Spleen (tissue), 11 donors: ENCODE results near the gene ERC2. TPM values are rescaled to one million over a fixed set of nuclear protein-coding genes. Genes with fewer than 3 reads are reported as not detected.

Source experiments
- DNase-seq: peaks from one replicate; pipeline ENCODE4 v3.0.0-alpha.2; 2020
- H3K27ac ChIP-seq, 8 donors: fragments of 200-600 bp; sonication (generic) in 7 of 8; 1 replicate in 4 of 8; 2 replicates in 4 of 8; pipeline versions ENCODE4 v1.5.0 to v1.8.0; 2016 to 2021; ENCODE audit warnings: inconsistent platforms in 4 of 8, mild to moderate bottlenecking in 4 of 8, moderate library complexity in 1 of 8
- H3K27me3 ChIP-seq, 7 donors: fragments of 200-600 bp; sonication (generic) in 6 of 7; replicated peaks in 1 of 7; 1 replicate in 4 of 7; 2 replicates in 3 of 7; pipeline versions ENCODE4 v1.5.0 to v1.8.0; 2016 to 2021; ENCODE audit warnings: inconsistent platforms in 3 of 7, mild to moderate bottlenecking in 1 of 7
- H3K36me3 ChIP-seq, 6 donors: fragments of 200-600 bp; sonication (generic) in 5 of 6; 1 replicate in 4 of 6; 2 replicates in 2 of 6; pipeline versions ENCODE4 v1.5.0 to v1.8.0; 2016 to 2021; ENCODE audit warnings: inconsistent platforms in 2 of 6
- H3K4me1 ChIP-seq, 6 donors: fragments of 200-600 bp; sonication (generic) in 5 of 6; 1 replicate in 3 of 6; 2 replicates in 3 of 6; pipeline versions ENCODE4 v1.5.0 to v1.8.0; 2016 to 2021; ENCODE audit warnings: inconsistent platforms in 3 of 6
- H3K4me3 ChIP-seq, 8 donors: fragments of 200-600 bp; sonication (generic) in 7 of 8; 1 replicate in 4 of 8; 2 replicates in 4 of 8; pipeline versions ENCODE4 v1.5.0 to v1.8.0; 2016 to 2021; ENCODE audit warnings: inconsistent platforms in 4 of 8, mild to moderate bottlenecking in 4 of 8, moderate library complexity in 2 of 8
- H3K9me3 ChIP-seq, 8 donors: fragments of 200-600 bp; sonication (generic) in 7 of 8; 1 replicate in 4 of 8; 2 replicates in 4 of 8; pipeline versions ENCODE4 v1.5.0 to v1.8.0; 2016 to 2021; ENCODE audit warnings: inconsistent platforms in 4 of 8
- CTCF ChIP-seq, 11 experiments: fragments of 200-600 bp in 7 of 11; fragments of 450-650 bp in 4 of 11; sonication (generic) in 4 of 11; IDR thresholded peaks in 8 of 11; conservative IDR thresholded peaks in 3 of 11; 1 replicate in 7 of 11; 2 replicates in 4 of 11; pipeline versions ENCODE4 v1.4.0 to v1.8.0; 2016 to 2021; ENCODE audit warnings: antibody characterized with exemption in 11 of 11, inconsistent platforms in 4 of 11, mild to moderate bottlenecking in 1 of 11
- POLR2A ChIP-seq, 3 donors: fragments of 450-650 bp; IDR thresholded peaks; one replicate each; pipeline ENCODE4 v1.5.1; 2017; ENCODE audit warnings: antibody characterized with exemption in 3 of 3, mild to moderate bottlenecking in 1 of 3
- POLR2AphosphoS5 ChIP-seq, 3 donors: sonication (generic); formaldehyde crosslinking; IDR thresholded peaks; one replicate each; pipeline ENCODE4 v1.5.1; 2017; ENCODE audit warnings: antibody characterized with exemption in 3 of 3
- WGBS, 5 donors: extraction: QIAGEN DNeasy Blood & Tissue Kit in 3 of 5; methylation state at CpG; one replicate each; pipeline versions ENCODE4 v1.1.5 to v1.1.7; 2013 to 2018; 5-methylcytosine and 5-hydroxymethylcytosine counted together
- intact Hi-C: fragments of 100-400 bp; cut with DNase I; formaldehyde crosslinking; loops from one replicate; pipeline ENCODE4 v1.15.0; 2023; ENCODE audit warnings: low total_unique reads
- polyA plus RNA-seq, 3 donors: library from polyadenylated mRNA; stranded (reverse); fragments of 200-250 nt; gene quantifications; one replicate each; pipeline ENCODE4 v1.2.1, GENCODE V29; 2013
- total RNA-seq, 7 donors: library from RNA; depleted of rRNA in 3 of 7; stranded (reverse); fragments of >200 nt in 3 of 7; fragmentation: NEBNext Ultra II Directional in 4 of 7; extraction: Animal tissue kit (Norgen Biotek cat#: 25700) in 4 of 7; gene quantifications; one replicate each; pipeline versions ENCODE4 v1.1.0 to v1.2.1, GENCODE V29; 2016 to 2021
- donor health status: healthy with polysubstance abuse.
- donor health status: DM: no; HTN: no; CAD: no; lungs with moderate emphysema.
- donor health status: DM: no; HTN: no; CAD: no.
- donor health status: Bipolar disorder and iron deficiency.
- donor health status: healthy.
- donor health status: DM: no; HTN: no; CAD: no.
- donor health status: DM: yes; HTN: yes; CAD: no.

ERC2 gene
- total and polyA plus RNA-seq, 10 donors = 0.04 to 4.9 (median 0.39) TPM

- no peak for TF ChIP-seq POLR2A (IDR thresholded peaks at IDR 0.05)
- H3K27me3 ChIP-seq = no peaks in the 10 kb centered on the region
- no peaks in the 10 kb centered on the region for H3K4me1 ChIP-seq
- H3K27ac ChIP-seq = no peak overlapping the region
- WGBS, 5 donors = 78 to 91% (median 82%) methylated on average over 6 of the region's 6 CpGs
- no peaks in the 10 kb centered on the region for H3K36me3 ChIP-seq
- no peaks in the 10 kb centered on the region for H3K9me3 ChIP-seq
- intact Hi-C loops = no loop called here
- no peak for DNase-seq
- H3K4me3 ChIP-seq = no peak overlapping the region
These were observed 765.4 kb downstream of the ERC2 start for GRCh38 chr3:55702822-55703221.

GRCh38 chr3:55701997-55702396, 766.3 kb downstream of the ERC2 start:
- DNase-seq = no peak
- Histone ChIP-seq H3K9me3 (no peaks in the 10 kb centered on the region), H3K4me3 (no peak overlapping the region), H3K27ac (no peak overlapping the region), H3K27me3 (no peaks in the 10 kb centered on the region), H3K36me3 (no peaks in the 10 kb centered on the region), H3K4me1 (no peaks in the 10 kb centered on the region)
- WGBS, 5 donors = 75 to 88% (median 82%) methylated on average over 3 of the region's 3 CpGs
- intact Hi-C loops = no loop called here
- no peak for TF ChIP-seq POLR2A (IDR thresholded peaks at IDR 0.05)
- no peak for TF ChIP-seq POLR2AphosphoS5 (IDR thresholded peaks at IDR 0.05)
- TF ChIP-seq CTCF (IDR thresholded peaks at IDR 0.05 in 8 of 11, conservative IDR thresholded peaks at IDR 0.05 in 3 of 11) = no peak

GRCh38 chr3:55698831-55699230, 769.4 kb downstream of the ERC2 start:
- no peak for DNase-seq
- TF ChIP-seq POLR2A (IDR thresholded peaks at IDR 0.05) = no peak
- TF ChIP-seq CTCF (IDR thresholded peaks at IDR 0.05 in 8 of 11, conservative IDR thresholded peaks at IDR 0.05 in 3 of 11) = no peak
- TF ChIP-seq POLR2AphosphoS5 (IDR thresholded peaks at IDR 0.05) = no peak
- no peaks in the 10 kb centered on the region for H3K4me1 ChIP-seq
- 70 to 82% (median 78%) methylated on average over 6 of the region's 6 CpGs for WGBS, 5 donors
- no peaks in the 10 kb centered on the region for H3K27me3 ChIP-seq
- H3K27ac ChIP-seq = no peak overlapping the region
- intact Hi-C loops = no loop called here
- no peak overlapping the region for H3K4me3 ChIP-seq
- H3K36me3 ChIP-seq = no peaks in the 10 kb centered on the region
- H3K9me3 ChIP-seq = no peaks in the 10 kb centered on the region

GRCh38 chr3:55697177-55697865, 770.9 kb downstream of the ERC2 start:
- no peaks in the 10 kb centered on the region for H3K36me3 ChIP-seq
- intact Hi-C loops = no loop called here
- no peak overlapping the region for H3K4me3 ChIP-seq
- H3K9me3 ChIP-seq = no peaks in the 10 kb centered on the region
- TF ChIP-seq POLR2AphosphoS5 (IDR thresholded peaks at IDR 0.05) = no peak
- no peak for TF ChIP-seq CTCF (IDR thresholded peaks at IDR 0.05 in 8 of 11, conservative IDR thresholded peaks at IDR 0.05 in 3 of 11)
- no peak for TF ChIP-seq POLR2A (IDR thresholded peaks at IDR 0.05)
- 80 to 95% (median 83%) methylated on average over 4 of the region's 4 CpGs for WGBS, 5 donors
- no peak overlapping the region for H3K27ac ChIP-seq
- no peaks in the 10 kb centered on the region for H3K27me3 ChIP-seq
- no peaks in the 10 kb centered on the region for H3K4me1 ChIP-seq
- no peak for DNase-seq
